IPS-15b (cell line): ENCODE data around the gene ZNF408.

Source experiments
- H3K27me3 ChIP-seq: one replicate; pipeline ENCODE4 v1.6.1; 2013; ENCODE audit warnings: low read length; ENCODE audit not compliant: control insufficient read depth, insufficient read depth
- H3K36me3 ChIP-seq: one replicate; pipeline ENCODE4 v1.6.1; 2013; ENCODE audit warnings: low read length; ENCODE audit not compliant: control insufficient read depth, insufficient read depth
- H3K4me1 ChIP-seq: one replicate; pipeline ENCODE4 v1.6.1; 2013; ENCODE audit warnings: mild to moderate bottlenecking, low read length; ENCODE audit not compliant: control insufficient read depth, insufficient read depth
- H3K4me3 ChIP-seq: one replicate; pipeline ENCODE4 v1.5.1; 2013; ENCODE audit warnings: low read depth, low read length
- H3K9ac ChIP-seq: one replicate; pipeline ENCODE4 v1.6.1; 2013; ENCODE audit warnings: low read depth, mild to moderate bottlenecking, low read length
- H3K9me3 ChIP-seq: one replicate; pipeline ENCODE4 v1.6.1; 2013; ENCODE audit warnings: mild to moderate bottlenecking, low read length; ENCODE audit not compliant: control insufficient read depth, insufficient read depth

Gene ZNF408

GRCh38 chr11:46738887-46739286 is 38.1 kb downstream of the ZNF408 start:
- H3K36me3 ChIP-seq, result peaks cover 13% of the 10 kb centered on the region

DNA sequence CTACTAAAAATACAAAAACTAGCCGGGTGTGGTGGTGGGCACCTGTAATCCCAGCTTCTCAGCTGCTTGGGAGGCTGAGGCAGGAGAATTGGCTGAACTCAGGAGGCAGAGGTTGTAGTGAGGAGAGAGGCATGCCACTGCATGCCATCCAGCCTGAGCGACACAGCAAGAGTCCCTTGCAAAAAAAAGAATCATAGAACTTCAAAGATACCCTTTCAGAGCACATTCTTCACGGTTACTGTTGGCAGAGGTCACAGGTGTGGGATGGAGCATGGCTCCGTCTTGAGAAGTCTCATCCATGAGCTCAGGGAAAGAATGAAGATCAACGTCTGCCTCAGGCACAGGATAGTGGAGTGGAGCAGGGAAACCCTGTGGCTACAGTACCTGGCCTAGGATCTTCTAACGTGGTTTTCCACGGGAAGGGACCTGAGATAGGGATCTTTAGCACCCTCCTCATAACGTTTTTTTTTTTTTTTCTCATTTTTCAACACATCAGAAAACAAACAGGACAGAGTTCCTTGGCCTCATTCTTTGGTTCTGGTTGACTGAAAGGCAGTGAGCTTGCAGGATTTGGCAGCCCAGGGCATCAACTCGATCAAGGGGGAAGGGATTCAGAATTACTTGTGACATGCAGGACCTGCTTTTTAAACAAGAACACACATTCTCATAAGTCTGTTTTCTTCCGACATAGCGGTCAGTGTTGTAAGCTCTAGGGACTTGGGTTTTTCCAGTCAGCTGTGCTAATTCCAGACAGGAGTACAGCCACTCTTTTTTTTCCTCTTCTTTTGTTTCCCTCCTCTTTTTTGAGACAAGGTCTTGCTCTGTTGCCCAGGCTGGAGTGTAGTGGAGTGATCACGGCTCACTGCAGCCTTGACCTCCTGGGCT is 41.0 kb downstream of the ZNF408 start:
- peaks cover 29% of the 10 kb centered on the region for H3K36me3 ChIP-seq

More at GRCh38 chr11:46738887-46739286, 38.1 kb downstream of the ZNF408 start:
- H3K4me1 ChIP-seq, result no peaks in the 10 kb centered on the region
- H3K27me3 ChIP-seq, result no peaks in the 10 kb centered on the region
- no peak overlapping the region for H3K9ac ChIP-seq
- no peaks in the 10 kb centered on the region for H3K9me3 ChIP-seq
- no peak overlapping the region for H3K4me3 ChIP-seq

GRCh38 chr11:46743043-46743442 is 42.2 kb downstream of the ZNF408 start:
- Histone ChIP-seq H3K27me3 (no peaks in the 10 kb centered on the region), H3K9me3 (no peaks in the 10 kb centered on the region), H3K9ac (no peak overlapping the region), H3K4me1 (no peaks in the 10 kb centered on the region), H3K4me3 (no peak overlapping the region), H3K36me3 (peaks cover 41% of the 10 kb centered on the region)

More for the DNA sequence above, 41.0 kb downstream of the ZNF408 start:
- Histone ChIP-seq H3K4me3 (no peak overlapping the region), H3K9ac (no peak overlapping the region), H3K4me1 (no peaks in the 10 kb centered on the region), H3K9me3 (no peaks in the 10 kb centered on the region), H3K27me3 (no peaks in the 10 kb centered on the region)

DNA sequence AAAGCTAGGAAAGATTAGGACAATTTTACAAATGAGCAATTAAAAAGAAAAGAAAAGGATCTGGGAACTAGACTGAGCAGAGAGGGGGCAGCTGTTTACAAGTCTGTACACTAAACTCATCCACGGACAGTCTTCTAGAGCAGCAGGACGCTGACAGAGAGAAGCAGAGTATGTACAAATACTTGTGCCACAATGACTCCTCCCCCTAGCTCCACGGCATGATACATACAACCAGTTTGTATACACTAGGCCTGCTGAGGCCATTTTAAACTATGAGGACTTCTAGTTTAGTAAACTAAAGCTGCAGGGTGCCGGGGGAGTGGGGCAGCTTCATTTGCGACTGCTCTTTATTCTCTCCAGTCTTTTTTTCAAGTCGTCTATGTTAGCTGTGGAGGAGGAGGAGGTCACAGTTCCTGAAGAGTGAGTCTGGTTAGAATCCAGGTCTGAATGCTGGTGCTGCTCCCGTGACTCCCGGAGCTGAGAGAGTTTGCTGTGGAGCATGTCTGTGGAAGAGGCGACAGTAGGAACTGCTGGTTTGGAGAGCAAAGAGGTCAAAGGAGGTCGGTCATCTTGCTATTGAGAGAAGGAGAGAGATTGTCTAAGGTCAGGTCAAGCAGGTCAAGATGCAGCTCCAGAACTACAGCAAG is 43.0 kb downstream of the ZNF408 start:
- Histone ChIP-seq H3K27me3 (no peaks in the 10 kb centered on the region), H3K4me1 (no peaks in the 10 kb centered on the region), H3K36me3 (peaks cover 44% of the 10 kb centered on the region), H3K4me3 (no peak overlapping the region), H3K9me3 (no peaks in the 10 kb centered on the region), H3K9ac (no peak overlapping the region)

GRCh38 chr11:46745328-46745727 is 44.5 kb downstream of the ZNF408 start:
- H3K4me3 ChIP-seq, result no peak overlapping the region
- no peak overlapping the region for H3K9ac ChIP-seq
- H3K4me1 ChIP-seq, result no peaks in the 10 kb centered on the region
- no peaks in the 10 kb centered on the region for H3K9me3 ChIP-seq
- no peaks in the 10 kb centered on the region for H3K27me3 ChIP-seq
- H3K36me3 ChIP-seq, result peaks cover 52% of the 10 kb centered on the region

DNA sequence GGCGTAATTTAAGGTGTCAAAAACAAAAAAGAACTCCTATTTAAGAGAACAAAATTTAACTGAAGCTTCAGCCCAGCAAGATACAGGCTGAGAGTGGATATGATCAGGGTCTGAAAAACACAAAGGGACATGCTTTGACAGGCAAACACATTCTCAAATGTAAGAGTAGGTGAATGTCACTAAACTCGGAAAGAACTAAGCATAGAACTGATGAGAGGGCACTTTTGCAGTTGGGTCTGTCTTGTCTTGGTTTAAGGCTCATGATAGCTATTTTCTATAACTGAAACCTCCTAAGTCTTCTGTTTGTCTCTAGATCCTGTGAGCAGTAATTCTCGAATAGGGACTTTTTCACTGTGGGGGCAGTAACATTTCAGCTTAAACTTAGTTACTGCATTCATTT is 45.2 kb downstream of the ZNF408 start:
- peaks cover 59% of the 10 kb centered on the region for H3K36me3 ChIP-seq
- no peak overlapping the region for H3K9ac ChIP-seq
- no peak overlapping the region for H3K4me3 ChIP-seq

DNA sequence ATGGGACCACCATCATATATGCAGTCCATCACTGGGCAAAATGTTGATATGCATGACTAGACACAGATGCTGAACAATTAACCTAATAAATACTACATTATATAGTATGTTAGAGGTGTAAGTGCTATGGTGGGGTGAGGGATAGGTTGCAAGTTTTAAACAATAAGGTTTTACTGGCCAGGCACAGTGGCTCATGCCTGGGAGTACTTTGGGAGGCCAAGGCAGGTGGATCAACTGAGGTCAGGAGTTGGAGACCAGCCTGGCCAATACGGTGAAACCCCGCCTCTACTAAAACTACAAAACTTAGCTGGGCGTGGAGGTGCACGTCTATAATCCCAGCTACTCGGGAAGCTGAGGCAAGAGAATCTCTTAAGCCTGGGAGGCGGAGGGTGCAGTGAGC is 46.3 kb downstream of the ZNF408 start:
- H3K4me1 ChIP-seq, result no peaks in the 10 kb centered on the region
- no peak overlapping the region for H3K9ac ChIP-seq
- peaks cover 61% of the 10 kb centered on the region for H3K36me3 ChIP-seq
- no peaks in the 10 kb centered on the region for H3K9me3 ChIP-seq
- no peak overlapping the region for H3K4me3 ChIP-seq
- H3K27me3 ChIP-seq, result no peaks in the 10 kb centered on the region

More for the DNA sequence above, 45.2 kb downstream of the ZNF408 start:
- H3K4me1 ChIP-seq, result no peaks in the 10 kb centered on the region
- no peaks in the 10 kb centered on the region for H3K27me3 ChIP-seq
- no peaks in the 10 kb centered on the region for H3K9me3 ChIP-seq
